Activated CD8-positive, alpha-beta memory T cell treated with anti-CD3 and anti-CD28 coated beads for 36 hours (primary cell): ENCODE results near the gene SUN5. TPM values are rescaled to one million over a fixed set of nuclear protein-coding genes. Genes with fewer than 3 reads are reported as not detected.
"Not testable (repeated sequence)": the region's sequence is repeated elsewhere in the genome, so short reads cannot be mapped to it uniquely, and the experiment has no call there.

Source experiments
- CTCF ChIA-PET: fragments of 350-600 bp; sonication (Branson Sonifier 250); formaldehyde crosslinking; loops from one replicate; lab custom pipeline; 2021; ENCODE audit warnings: antibody characterized with exemption; lab: Charles Lee
- POLR2A ChIA-PET: fragments of 350-600 bp; sonication (Branson Sonifier 250); formaldehyde crosslinking; loops from one replicate; lab custom pipeline; 2021; ENCODE audit warnings: antibody characterized with exemption; lab: Charles Lee
- total RNA-seq, 2 experiments: library from RNA; stranded (reverse); gene quantifications; one replicate each; pipeline ENCODE4 v1.2.3, GENCODE V29; 2021

SUN5 gene
- total RNA-seq, 2 experiments from 2014 or later: not detected

DNA sequence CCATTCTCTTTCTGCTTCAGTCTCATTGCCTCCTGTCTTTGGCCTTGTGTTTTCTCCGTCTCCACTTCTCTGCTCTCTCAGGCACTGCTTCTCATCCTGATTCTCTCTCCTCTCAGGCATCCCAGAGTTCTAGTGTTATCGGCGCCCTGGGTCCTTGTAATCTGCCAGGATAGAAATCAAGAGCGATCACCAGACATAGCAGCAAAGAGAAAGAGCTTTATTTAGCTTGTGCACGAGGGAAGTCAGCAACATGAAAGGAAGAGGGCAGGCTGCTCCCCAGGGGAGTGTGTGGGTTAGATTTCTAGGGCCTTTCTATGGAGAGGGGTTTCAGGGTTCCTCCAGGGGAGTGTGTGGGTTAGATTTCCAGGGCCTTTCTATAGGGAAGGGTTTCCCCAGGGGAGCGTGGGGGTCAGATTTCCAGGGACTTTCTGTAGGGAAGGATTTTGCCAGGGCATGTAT lies 32.5 kb downstream of the SUN5 start:
- ChIA-PET POLR2A (no interaction called here), CTCF (interaction anchor here (1.2 to 1.6 kb wide), 2 partner anchors 22 to 26 kb away, joined by 3 to 5 read pairs; no protein-coding TSS in a partner anchor)

DNA sequence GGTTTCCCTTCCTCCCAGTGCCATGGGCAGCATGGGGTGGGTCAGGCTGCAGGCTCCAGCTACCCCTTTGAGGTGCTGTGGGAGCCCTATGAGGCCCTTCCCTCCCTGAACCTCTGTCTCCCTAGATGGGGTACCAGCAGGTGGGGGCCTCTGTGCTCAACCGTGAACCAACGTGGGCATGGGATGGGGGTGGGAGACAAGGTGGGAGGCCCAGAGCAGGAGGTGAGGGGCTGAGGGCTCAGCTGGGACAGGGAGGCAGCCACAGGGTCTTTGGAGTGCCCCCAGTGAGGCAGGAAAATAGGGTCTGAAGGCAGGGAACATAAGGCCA lies 33.3 kb downstream of the SUN5 start:
- POLR2A ChIA-PET: no interaction called here

DNA sequence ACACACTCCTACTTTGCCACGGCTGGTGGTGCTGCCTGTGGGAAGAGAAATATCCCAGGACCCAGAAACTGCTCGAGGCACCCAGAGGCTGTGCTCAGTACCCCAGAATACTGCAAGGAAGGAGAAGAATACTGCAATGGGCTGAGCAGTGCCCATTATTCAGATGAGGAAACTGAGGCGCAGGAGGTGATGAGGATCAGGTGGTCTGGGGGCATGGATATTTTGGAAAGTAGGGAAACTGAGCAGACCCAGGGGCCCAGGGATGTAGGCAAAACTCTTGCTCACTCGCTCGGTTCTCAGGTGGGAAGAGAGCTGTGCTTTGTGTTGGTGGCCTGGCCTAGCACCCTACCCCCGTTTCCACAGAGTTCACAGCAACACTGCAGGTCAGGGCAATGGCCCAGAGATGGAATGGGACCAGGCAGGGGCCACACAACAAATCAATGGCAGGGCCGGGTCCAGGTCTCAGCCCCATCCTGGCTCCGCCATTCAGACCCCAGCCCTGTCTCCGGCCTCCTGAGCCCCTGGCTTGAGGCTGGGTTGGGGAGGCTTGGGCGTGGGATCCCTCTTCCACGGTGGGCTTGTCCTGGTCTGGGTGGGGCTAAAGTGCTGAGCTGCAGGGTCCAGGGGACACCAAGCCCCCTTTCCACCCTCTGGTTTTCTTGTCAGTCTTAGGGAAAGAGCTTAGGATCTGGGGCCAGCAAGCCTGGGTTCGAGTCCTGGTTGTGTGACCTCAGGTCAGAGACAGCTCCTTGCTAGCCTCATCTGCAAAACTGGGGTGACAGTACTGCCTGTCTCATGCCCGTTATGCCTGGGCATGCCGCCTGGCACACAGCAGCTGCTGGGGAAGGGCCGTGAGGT lies 33.9 kb downstream of the SUN5 start:
- POLR2A ChIA-PET: no interaction called here

More for the DNA sequence above, 33.3 kb downstream of the SUN5 start:
- CTCF ChIA-PET: interaction anchor here (0.7 kb wide), 1 partner anchor 69 kb away, joined by 3 read pairs; no protein-coding TSS in a partner anchor

DNA sequence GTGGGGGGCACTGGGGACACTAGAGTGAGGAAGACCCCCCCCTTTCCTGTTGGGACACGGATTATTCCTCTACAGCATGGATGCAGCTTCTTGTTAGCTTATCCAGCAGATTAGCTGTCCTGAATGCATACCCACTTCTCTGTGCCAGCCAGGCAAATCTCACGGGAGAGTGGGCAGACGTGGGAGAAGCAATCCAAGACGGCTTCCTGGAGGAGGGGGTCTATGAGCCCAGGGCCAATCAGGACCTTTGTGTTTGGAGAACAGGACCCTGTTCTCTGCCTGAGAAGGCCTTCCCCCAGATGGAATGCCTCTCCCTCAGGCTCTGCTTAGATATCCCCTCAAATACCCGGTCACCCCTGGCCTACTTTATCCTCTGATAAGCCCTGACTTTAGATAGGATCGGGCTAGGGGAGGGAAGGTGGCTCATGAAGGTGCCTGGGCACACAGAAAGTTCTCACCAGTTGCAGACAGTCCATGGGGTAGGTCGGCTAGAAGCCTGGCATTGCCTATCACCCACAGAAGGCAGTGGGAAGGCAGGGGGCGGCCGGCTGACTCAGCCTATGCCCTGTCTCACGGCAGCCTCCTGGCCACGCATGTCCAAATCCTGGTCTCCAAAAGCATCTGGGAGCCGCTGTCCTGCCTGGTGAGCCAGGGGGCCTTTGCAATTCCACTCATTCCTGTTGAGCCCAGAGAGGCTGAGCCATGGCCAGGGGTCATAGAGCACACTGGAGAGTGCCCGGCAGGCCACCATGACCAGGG lies 34.7 kb downstream of the SUN5 start:
- CTCF ChIA-PET: no interaction called here
- POLR2A ChIA-PET: no interaction called here

More for the DNA sequence above, 33.9 kb downstream of the SUN5 start:
- CTCF ChIA-PET: interaction anchor here (0.7 kb wide), 1 partner anchor 68 kb away, joined by 3 read pairs; no protein-coding TSS in a partner anchor

DNA sequence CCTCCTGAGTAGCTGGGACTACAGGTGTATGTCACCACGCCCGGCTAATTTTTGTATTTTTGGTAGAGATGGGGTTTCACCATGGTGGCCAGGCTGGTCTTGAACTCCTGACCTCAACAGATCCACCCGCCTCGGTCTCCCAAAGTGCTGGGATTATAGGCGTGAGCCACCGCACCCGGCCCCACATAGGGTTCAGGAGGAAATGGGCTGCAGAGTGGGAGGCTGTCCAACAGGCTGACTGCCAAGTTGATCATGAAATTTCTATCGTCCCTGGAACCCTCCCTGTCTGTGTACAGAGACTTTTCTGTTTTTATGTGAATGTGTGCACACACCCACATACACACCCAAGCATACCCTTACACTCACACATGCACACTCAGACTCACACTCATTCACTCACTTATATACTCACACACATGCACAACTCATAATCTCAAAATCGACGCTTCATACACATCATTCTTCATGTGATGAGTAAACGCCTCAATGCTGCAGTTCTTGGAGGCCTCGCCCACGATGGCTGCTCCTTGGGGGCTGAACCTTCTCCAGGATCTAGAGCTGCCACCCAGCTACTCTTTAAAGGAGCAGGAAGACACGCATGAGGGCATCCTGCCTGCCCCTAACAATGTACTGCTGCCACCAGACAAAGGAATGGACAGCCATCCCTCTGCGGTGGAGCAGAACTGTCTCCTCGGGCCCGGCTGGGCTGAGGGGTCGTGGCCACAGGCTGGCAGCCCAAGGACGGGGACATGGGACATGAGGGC lies 35.6 kb downstream of the SUN5 start:
- ChIA-PET CTCF (no interaction called here), POLR2A (interaction anchor here (0.6 to 0.9 kb wide), 3 partner anchors 148 to 1707 kb away, joined by 3 to 13 read pairs (median 4); no protein-coding TSS in a partner anchor)

DNA sequence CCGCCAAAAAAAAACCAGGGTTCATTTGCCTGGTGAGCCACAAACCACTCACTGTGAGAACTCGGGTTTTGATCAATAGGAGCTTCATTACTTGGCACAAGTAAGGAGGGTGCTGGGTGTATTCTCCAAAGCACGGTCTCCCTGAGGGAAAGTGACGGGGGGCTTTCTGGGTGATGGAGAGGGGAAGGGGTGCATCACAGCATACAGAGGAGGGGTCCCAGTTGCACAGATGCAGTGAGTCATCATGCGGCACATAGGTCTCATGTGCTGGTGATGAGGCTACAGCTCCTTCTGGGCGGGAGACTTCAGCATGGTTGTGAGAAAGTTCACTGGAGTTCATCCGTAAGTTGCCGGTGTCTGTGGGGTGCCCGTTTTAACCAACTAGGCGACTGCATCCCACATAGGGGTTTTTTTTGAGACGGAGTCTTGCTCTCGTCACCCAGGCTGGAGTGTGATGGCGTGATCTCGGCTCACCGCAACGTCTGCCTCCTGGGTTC lies 36.2 kb downstream of the SUN5 start:
- CTCF ChIA-PET: interaction anchor here (1.0 to 2.2 kb wide), 2 partner anchors 9 to 37 kb away, joined by 3 to 5 read pairs; no protein-coding TSS in a partner anchor
- POLR2A ChIA-PET: interaction anchor here (0.8 to 0.9 kb wide), 2 partner anchors 148 to 699 kb away, joined by 3 to 4 read pairs; no protein-coding TSS in a partner anchor

DNA sequence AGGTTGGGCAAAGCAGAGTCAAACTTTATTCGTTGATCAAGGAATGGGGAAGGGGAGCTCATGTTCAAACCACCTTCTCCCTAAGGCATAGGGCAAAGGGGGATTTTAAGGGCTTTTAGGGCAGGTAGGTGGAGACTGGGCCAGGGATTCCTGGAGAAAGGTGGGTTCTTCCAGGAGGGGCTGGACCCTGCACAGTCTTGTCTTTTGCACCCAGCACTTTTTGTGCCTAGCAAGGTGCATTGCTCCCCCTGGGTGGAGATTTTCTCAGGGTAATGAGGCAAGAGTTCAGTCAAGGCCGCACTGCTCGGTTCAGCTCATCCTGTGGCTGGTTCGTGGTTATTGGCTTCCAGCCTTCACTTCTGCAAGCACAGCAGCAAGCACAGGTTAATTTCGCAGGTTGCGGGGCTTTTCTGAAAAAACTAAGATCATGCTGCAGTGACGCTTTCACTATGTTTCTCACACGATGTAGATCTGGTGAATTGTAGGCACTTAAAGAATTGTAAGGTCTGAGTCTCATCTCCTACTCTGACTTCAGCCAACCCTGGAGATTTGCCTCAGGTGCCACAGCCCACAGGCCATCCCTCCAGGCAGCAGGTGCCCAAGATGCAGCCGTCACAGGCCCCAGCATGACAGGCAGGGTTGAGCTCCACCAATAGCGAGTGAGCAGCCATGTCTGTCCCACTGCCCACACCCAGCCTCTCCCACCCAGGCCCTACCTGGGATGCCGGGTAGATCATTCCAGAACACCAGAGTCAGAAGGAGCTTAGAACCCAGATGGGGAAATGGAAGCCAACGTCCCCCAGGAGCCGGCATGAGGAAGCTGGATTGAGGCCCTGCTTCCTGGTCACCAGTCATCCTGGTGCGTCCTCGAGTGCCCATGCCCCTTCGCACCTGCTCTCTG lies 37.1 kb downstream of the SUN5 start:
- ChIA-PET POLR2A (interaction anchor here (0.8 kb wide), 1 partner anchor 700 kb away, joined by 3 read pairs; no protein-coding TSS in a partner anchor), CTCF (interaction anchor here (1.0 to 2.2 kb wide), 3 partner anchors 10 to 146 kb away, joined by 3 to 5 read pairs (median 3); no protein-coding TSS in a partner anchor)

DNA sequence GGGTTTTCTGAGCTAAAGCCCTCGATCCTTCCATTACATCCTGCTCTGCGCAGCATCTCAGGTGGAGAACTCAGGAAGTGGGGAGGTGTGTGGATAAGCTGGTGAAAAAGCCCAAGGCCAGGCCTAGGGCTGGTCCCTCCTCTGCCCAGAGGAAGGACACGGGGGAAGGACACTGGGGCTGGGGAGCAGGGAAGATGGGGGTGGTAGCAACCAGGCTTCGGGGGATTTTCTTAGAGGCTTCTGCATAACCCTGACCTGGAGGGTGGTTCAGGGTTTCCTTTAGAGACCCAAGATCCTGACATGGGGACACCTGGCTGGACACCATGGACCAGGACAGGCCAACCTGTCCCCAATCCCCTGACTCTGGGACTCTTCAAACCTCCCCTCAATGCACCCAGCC lies 37.9 kb downstream of the SUN5 start:
- ChIA-PET POLR2A (no interaction called here), CTCF (interaction anchor here (0.9 to 2.2 kb wide), 3 partner anchors 39 to 146 kb away, joined by 3 to 5 read pairs (median 3); no protein-coding TSS in a partner anchor)

DNA sequence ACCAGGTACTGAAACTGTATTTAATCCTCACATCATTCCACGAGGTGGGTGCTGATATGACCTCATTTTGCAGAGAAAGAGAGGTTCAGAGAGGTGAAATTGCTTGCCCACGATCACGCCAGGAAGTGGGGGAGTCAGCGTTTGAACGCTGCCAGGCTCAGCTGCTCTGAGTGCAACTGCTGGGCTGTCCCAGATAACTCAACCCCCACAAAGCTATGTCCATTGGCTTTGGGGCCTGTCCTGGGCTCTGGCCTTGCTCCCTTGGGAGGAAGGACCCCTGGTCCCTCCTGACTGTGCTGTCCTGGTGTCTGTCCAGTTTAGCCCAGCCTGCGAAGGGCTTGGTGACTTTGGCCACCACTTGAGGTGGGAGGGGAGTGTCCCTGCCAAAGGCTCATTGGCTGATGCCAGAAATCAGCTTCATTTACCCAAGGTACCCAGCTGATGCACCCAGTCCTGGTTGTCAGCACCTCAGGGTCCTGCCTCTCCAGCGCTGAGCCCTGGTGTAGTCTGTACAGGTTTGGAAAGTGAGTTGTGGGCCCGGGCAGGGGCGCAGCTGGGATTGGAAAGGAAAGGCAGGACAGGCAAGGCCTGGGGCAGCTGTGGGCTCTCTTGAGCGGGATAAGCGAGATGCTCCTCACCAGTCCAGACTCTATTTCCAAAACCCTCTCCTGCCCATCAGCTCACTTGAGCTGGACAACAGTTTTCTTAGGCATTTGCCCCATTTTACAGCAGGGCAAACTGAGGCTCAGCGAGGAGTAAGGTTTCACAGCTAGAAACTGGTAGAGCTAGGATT lies 38.5 kb downstream of the SUN5 start:
- ChIA-PET POLR2A (no interaction called here), CTCF (interaction anchor here (0.9 to 2.2 kb wide), 2 partner anchors 39 to 60 kb away, joined by 3 to 5 read pairs; no protein-coding TSS in a partner anchor)

DNA sequence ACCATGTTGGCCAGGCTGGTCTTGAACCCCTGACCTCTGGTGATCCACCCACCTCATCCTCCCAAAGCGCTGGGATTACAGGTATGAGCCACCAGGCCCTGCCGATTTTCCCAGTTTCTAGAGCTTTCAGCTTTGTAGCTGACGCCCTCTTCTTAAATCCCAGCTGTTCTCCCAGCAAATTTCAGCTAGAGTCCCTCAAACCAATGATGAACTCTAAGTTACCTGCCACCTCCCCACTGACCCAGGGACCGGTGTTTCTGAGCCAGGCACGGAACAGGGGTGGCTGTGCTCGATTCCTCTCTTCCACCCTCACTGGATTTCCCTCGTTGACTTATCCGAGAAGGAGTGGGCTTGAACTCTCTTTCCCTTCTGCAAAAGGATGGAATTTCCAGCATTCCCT lies 39.1 kb downstream of the SUN5 start:
- CTCF ChIA-PET: no interaction called here
- POLR2A ChIA-PET: no interaction called here

DNA sequence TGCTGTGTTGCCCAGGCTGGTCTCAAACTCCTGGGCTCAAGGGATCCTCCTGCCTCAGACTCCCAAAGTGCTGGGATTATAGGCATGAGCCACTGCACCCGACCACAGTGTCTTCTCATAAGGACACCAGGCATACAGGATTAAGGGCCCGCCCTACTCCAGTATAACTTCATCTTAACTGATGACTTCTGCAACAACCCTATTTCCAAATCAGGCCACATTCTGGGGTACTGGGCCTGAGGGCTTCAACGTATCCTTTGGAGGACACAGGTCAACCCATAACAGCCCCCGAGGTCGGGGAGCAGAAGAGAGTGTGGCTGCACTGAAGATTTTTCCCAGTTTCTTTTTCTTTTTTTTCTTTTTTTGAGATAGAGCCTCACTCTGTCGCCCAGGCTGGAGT lies 39.7 kb downstream of the SUN5 start:
- CTCF ChIA-PET: no interaction called here
- POLR2A ChIA-PET: no interaction called here

DNA sequence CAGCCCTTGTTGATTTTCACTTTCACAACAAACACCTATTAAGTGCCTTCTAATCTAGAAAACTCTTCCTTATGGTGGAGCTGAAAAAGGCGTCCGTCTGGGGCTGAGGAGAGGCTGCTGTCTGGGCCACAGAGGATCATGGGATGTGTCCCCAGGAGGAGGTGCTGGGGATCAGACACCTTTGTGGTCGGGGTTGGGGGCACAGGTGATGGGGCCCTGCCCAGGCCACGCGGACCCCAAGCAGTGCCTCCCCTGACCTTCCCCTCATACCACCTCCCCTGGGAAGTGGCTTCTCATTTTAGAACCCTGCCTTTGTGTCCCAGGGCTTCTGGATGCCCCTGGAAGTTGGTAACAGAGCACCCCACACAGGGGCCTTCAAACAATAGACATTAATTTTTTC lies 41.1 kb downstream of the SUN5 start:
- CTCF ChIA-PET: no interaction called here
- POLR2A ChIA-PET: no interaction called here

DNA sequence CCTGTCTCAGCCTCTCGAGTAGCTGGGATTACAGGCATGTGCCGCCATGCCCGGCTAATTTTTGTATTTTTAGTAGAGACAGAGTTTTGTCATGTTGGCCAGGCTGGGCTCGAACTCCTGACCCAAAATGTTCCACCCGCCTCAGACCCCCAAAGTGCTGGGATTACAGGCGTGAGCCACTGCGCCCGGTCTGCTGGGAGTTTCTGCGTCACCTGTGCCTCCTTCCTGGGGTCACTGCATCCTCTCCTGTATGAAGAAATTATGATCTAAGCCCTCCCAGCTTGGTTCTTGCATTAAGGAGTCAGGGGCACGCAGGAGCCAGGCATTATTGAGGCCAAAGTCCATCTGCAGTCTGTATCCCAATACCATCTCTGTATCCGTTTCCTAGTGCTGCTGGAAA lies 41.6 kb downstream of the SUN5 start:
- CTCF ChIA-PET: interaction anchor here (0.9 kb wide), 1 partner anchor 12 kb away, joined by 3 read pairs; no protein-coding TSS in a partner anchor
- POLR2A ChIA-PET: not testable (repeated sequence)

DNA sequence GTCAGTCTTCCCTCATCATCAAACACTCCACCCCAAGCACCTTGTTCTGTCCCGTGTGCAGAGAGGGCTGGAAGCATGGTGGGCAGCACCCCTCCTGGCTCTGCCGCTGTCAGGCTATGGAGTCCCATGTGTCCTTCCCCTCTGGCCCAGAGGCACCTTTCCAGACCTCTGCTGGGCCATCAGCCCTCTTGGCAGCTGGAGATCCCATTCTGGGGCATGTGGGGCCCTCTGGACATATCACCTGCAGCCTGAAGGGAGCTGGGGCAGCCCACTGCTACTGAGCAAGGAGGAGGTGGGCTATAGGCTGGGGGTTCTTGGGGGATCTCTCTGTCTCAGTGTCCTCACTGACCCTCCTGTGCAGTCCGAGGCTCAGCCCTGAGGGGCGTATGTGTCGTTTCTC lies 42.2 kb downstream of the SUN5 start:
- ChIA-PET POLR2A (no interaction called here), CTCF (interaction anchor here (0.9 kb wide), 1 partner anchor 11 kb away, joined by 3 read pairs; no protein-coding TSS in a partner anchor)

DNA sequence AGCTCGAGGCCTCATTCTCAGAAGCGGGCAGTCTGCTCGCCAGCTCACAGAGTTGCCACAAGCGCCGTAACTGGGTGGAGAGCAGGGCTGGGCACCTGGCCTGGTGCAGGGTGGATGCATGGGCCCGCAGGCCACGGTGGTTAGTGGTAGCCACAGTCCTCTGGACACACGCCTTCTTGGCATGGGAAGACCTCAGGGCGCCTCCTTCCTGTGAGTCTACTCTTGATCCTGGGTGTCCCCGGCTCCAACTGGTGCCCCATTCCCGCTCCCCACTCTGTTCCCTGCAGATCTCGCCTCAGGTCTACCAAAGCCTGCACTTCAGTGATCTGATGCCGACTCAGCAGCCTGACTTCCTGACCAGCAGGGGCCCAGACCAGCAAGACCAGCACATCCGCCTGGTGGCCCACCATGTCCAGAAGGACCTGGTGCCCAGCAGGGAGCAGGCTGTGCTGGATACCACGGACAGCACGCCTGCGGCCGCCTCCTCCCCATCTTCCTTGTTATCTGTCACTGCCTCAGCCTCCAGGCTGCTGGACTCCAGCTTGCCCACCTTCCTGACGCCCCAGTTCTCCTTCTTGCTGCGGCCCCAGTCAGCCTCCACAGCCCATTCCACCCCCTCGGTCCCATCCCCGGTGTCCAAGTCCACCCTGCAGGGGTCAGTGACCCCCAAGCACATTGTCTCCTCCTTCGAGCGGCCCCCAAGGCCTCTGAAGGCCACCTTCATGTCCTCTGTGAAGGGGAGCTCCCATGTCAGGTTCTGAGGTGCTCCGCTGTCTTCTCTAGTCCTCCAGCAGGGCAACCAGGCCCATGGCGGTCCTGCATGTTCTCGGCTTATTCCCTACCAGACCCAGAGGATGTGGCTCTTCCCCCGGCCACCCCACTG lies 43.1 kb downstream of the SUN5 start:
- CTCF ChIA-PET: no interaction called here
- POLR2A ChIA-PET: no interaction called here

DNA sequence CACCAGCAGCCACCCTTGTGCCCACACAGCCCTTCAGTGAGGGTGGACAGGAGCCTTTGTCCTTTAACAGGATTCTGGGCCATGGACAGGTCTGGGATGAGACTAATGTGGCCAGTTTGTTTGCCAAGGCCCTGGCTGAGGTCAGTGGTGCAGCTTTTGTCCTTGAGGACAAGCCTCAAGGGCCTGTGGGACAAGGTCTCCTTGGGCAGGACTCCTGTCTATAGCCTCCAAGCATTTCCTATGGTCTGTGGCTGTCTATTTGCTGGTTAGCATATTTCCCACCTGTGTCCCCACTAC lies 44.1 kb downstream of the SUN5 start:
- CTCF ChIA-PET: no interaction called here
- POLR2A ChIA-PET: no interaction called here
